ENCODE measurements around the gene FGFR2.

- TF ChIP-seq POLR2A (IDR thresholded peaks at IDR 0.05) = no peak
- TF ChIP-seq CTCF (IDR thresholded peaks at IDR 0.05) = no peak
- no peak for TF ChIP-seq POLR2AphosphoS5 (IDR thresholded peaks at IDR 0.05)
Measured at GRCh38 chr10:121481180-121481579, 117.1 kb downstream of the FGFR2 start.
